ENCODE results near the gene MAX.
"Not testable (repeated sequence)": the region's sequence is repeated elsewhere in the genome, so short reads cannot be mapped to it uniquely, and the experiment has no call there.

MAX gene

DNA sequence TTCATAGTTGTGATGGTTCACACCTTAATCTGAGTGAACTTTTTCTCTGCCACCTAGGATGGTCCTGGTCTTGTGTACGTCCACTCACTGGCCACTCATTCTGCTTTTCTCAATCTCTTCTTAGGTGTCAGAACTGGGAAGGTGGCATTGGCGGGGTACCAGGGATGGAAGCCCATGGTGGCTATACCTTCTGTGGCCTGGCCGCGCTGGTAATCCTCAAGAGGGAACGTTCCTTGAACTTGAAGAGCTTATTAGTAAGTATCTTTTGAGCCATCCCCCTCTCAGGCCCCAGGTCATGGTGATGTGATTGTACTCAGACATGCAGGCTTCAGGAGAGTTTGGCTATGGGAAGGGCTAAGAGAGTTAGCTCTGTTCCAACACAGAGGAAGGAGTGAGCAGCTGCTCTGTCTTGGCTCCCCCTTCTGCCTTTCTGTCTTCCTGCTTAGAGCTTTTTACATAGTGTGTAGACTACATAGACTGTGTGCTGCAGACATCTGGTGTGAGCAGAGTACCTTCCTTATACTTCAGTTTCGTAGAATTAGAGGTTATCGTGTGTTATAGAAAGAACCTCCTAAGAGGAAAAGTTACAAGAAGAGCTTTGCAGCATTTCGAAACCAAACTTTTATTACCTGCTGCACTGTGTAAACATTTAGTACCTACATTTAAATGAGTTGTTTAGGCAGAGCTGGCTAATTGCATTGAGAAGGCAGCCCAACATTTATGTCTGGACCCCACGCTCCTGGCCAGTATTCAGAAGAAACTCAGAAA, 61.5 kb downstream of the MAX start:
- in situ Hi-C loops (cut with MboI; ENCODE audit: low sequenced_read_pairs), result no loop called here

DNA sequence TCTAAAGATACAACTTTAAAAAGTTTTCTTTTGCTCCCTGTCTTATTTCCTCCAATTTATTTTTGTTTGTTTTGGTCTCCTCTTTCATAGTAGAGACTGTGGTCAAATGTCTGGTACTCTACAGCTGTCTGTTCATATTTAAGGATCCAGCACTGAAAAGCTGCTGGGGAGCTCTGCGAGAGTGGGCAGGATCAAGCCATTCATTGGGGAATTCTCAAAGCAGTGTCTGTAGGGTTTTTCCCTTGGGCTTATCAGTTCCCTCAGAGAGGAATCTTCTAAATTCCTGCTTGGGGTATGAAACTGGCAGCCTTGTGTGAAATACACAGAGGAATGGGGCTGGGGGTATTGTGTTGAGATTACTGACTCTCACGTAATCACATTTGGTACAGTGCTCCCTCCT, 63.4 kb downstream of the MAX start:
- in situ Hi-C loops (cut with MboI; ENCODE audit: low sequenced_read_pairs), result no loop called here

DNA sequence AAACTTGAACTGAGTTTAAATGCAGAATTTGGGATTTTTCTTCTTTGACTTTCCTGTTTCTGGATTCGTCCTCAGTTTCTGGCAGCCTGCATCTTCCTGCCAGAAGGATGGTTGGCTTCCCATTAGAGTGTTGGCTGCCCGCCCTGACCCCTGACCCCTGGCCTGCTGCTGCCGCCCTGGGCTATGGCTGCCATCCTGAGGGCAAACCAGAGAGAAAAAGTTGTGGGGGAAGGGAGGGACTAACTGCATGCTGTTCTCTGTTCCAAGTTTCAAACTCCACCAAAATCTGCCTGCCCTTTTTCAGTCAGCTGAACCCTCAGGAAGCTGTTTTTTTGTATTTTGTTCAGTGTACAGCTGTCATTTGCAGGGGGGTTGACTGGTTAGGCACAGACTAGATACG, 67.3 kb downstream of the MAX start:
- in situ Hi-C loops (cut with MboI; ENCODE audit: low sequenced_read_pairs), result no loop called here

DNA sequence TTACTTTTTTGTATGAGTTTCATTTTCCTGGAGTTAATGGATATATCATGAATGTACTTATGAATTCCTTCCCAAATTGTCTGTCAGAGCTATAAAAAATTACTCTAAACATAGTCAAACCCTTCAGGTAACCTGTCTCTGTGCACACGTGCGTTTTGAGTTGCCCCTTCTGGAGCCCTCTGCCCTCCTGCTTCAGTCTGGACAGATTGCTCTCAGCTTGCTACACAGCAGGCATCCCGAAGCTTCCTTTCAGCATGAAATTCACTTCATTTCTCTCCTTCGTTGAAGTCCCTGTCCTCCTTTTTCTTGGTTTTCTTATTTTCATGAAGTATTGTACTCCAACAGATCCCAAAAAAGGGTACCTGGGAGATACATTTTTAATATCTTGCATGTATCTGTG, 68.3 kb downstream of the MAX start:
- in situ Hi-C loops (cut with MboI; ENCODE audit: low sequenced_read_pairs), result no loop called here

DNA sequence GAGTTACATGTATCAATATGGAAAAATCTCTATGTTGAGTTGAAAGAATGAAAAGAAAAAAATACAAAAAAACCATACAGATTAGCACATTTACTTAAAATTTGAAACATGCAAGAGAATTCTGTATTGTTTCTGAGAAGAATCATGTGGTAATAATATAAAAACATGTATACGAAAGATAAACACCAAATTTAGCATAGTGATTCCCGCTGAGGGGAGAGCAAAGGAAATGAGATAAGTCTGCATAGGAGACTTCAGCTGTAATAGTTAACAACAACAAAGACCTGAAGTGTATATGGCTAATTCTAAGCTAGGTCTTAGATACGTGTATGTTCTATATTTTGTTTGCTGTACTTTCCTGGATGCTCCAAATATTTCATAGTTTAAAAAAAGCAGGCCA, 69.1 kb downstream of the MAX start:
- in situ Hi-C loops (cut with MboI; ENCODE audit: low sequenced_read_pairs), result no loop called here

DNA sequence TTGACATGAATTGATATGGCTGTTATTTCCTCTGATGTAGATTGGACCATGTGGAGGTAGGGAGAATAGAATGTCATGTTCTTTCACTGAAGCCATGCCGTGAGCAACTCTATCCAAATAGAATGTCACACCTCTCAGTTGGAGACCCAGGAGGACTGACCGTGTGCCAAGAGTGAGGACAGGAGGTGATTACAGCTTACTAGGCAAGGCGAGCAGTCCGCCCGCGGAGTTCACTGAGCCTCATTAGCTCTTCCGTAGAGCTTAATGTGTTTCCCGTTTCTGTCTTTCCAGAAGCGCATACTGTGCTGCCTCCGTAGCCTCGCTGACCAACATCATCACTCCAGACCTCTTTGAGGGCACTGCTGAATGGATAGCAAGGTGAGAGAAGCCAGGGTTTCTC, 70.0 kb downstream of the MAX start:
- in situ Hi-C loops (cut with MboI; ENCODE audit: low sequenced_read_pairs), result no loop called here

DNA sequence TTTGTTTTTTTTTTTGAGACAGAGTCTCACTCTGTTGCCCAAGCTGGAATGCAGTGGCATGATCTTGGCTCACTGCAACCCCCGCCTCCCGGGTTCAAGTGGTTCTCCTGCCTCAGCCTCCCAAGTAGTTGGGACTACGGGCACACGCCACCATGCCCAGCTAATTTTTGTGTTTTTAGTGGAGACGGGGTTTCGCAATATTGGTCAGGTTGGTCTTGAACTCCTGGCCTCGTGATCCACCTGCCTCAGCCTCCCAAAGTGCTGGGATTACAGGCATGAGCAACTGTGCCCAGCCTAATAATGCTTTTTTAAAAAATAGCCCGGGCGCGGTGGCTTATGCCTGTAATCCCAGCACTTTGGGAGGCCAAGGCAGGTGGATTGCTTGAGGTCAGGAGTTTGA, 71.0 kb downstream of the MAX start:
- in situ Hi-C loops (cut with MboI; ENCODE audit: low sequenced_read_pairs), result not testable (repeated sequence)

DNA sequence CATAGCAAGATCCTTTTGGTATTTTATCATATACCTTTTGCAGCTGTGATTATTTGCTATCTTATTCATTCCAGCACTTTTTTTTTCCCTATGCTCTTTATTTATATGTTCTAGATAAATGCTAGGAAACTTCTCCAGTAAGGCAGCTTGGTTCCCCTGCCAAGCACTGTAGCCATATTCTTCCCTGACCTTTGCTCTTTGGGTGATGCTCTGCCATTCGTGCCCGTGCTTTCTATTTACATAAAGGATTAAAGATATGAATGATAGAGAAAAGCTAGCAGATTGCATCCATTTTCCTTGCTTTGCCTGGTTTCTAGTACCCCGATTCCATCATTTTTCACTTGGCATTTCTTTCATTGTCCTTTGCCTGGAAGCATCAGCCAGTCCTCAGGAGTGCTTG, 73.4 kb downstream of the MAX start:
- in situ Hi-C loops (cut with MboI; ENCODE audit: low sequenced_read_pairs), result no loop called here

DNA sequence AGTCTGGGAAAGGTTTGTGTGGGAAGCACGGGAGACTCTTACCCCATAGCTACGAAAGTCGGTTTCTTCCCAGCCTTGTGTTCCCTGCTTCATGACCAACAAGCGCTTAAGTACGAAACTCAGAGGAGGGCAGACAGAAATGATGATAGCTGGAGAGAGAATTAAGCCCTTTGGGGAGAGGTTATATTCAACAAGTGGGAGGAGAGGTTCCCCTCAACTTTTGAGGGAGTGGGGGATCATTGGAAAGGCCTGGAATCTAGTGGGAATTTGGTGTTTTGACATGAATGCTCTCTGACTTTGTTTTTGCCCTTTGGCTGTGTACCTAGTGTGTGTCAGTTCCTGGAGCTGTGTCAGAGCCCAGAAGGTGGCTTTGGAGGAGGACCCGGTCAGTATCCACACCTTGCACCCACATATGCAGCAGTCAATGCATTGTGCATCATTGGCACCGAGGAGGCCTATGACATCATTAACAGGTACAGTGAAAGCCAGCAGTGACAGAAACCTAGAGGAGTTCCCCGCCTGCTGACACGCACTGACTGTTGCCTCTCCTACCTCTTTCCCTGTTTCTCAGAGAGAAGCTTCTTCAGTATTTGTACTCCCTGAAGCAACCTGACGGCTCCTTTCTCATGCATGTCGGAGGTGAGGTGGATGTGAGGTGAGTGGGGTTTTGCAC, 75.1 kb downstream of the MAX start:
- in situ Hi-C loops (cut with MboI; ENCODE audit: low sequenced_read_pairs), result no loop called here

DNA sequence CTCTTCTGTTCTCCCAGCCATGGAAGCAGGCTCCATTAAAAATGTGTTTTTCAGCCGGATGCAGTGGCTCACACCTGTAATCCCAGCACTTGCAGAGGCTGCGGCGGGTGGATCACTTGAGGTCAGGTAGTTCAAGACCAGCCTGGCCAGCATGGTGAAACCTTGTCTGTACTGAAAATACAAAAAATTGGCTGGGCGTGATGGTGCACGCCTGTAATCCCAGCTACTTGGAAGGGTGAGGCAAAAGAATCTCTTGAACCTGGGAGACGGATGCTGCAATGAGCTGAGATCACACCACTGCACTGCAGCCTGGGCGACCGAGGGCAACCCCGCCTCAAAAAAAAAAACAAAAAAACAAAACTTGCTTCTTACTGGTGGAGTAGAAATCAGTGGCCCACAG, 75.8 kb downstream of the MAX start:
- in situ Hi-C loops (cut with MboI; ENCODE audit: low sequenced_read_pairs), result no loop called here

DNA sequence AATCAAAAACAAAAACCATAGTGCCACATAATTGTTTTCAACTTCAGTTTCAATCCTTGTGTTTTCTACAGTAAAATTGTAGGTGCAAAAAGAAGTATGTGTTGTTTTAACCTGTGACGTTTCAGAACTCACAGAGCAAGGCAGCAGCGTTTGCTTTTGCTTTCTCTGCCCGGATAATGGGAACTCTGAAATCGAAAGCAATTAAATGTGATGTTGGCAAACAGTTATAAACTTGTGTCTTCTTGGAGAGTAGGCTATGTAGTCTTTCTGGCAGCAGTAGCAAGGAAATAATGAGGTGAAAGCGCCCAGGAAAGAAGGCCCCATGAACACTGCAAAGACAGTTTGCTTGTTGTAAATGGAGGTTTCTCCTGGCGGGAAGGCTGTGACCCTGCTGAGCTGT, 76.5 kb downstream of the MAX start:
- in situ Hi-C loops (cut with MboI; ENCODE audit: low sequenced_read_pairs), result no loop called here

All from hTERT RPE-1 (cell line).